DMS153 (cell line): ENCODE results near the gene FRMD4A.
"Not testable (repeated sequence)": the region's sequence is repeated elsewhere in the genome, so short reads cannot be mapped to it uniquely, and the experiment has no call there.

ENCODE experiments used
- DNase-seq: peaks from one replicate; lab custom pipeline; 2025; lab: John Stamatoyannopoulos, UW

FRMD4A gene

GRCh38 chr10:13718820-13719219, 611.9 kb downstream of the FRMD4A start:
- no peak for DNase-seq

GRCh38 chr10:13717936-13718772, 612.6 kb downstream of the FRMD4A start:
- peak; percentile 2 for DNase-seq

- no peak for DNase-seq
Observed at GRCh38 chr10:13717571-13717935, 613.2 kb downstream of the FRMD4A start.

- DNase-seq: no peak
Observed at GRCh38 chr10:13716081-13717071, 614.3 kb downstream of the FRMD4A start.

- not testable (repeated sequence) for DNase-seq
Observed at GRCh38 chr10:13715596-13715995, 615.1 kb downstream of the FRMD4A start.

- no peak for DNase-seq
Observed at GRCh38 chr10:13715100-13715499, 615.6 kb downstream of the FRMD4A start.

GRCh38 chr10:13712837-13713581, 617.7 kb downstream of the FRMD4A start:
- DNase-seq: no peak

- no peak for DNase-seq
Observed at GRCh38 chr10:13712476-13712836, 618.3 kb downstream of the FRMD4A start.

GRCh38 chr10:13711291-13711690, 619.4 kb downstream of the FRMD4A start:
- DNase-seq: no peak

GRCh38 chr10:13709931-13710650, 620.6 kb downstream of the FRMD4A start:
- DNase-seq: no peak

- peak; percentile 6 for DNase-seq
Observed at GRCh38 chr10:13708256-13708990, 622.3 kb downstream of the FRMD4A start.

GRCh38 chr10:13707156-13707881, 623.4 kb downstream of the FRMD4A start:
- peak; percentile 8 for DNase-seq

- no peak for DNase-seq
Observed at GRCh38 chr10:13706604-13707003, 624.1 kb downstream of the FRMD4A start.

GRCh38 chr10:13706175-13706574, 624.5 kb downstream of the FRMD4A start:
- no peak for DNase-seq

GRCh38 chr10:13705526-13706174, 625.1 kb downstream of the FRMD4A start:
- no peak for DNase-seq

- DNase-seq: no peak
Observed at GRCh38 chr10:13704964-13705363, 625.8 kb downstream of the FRMD4A start.

GRCh38 chr10:13703997-13704536, 626.7 kb downstream of the FRMD4A start:
- no peak for DNase-seq

- DNase-seq: no peak
Observed at GRCh38 chr10:13703101-13703818, 627.5 kb downstream of the FRMD4A start.
